Transverse colon (tissue), 3 donors: ENCODE results near the gene MCUR1.

Source experiments
- POLR2A ChIP-seq: fragments of 450-650 bp; IDR thresholded peaks from one replicate; pipeline ENCODE4 v1.6.1; 2016; ENCODE audit warnings: antibody characterized with exemption, mild to moderate bottlenecking, moderate library complexity
- TF ChIP-seq, protein P1 (sequence below), 5 experiments: fragments of 200-600 bp in 3 of 5; fragments of 450-650 bp in 2 of 5; sonication (generic) in 3 of 5; IDR thresholded peaks; 1 replicate in 2 of 5; 2 replicates in 3 of 5; pipeline ENCODE4 v1.5.1; 2016 to 2017; ENCODE audit warnings: antibody characterized with exemption in 5 of 5, inconsistent platforms in 3 of 5, mild to moderate bottlenecking in 2 of 5, moderate library complexity in 1 of 5

DNA sequence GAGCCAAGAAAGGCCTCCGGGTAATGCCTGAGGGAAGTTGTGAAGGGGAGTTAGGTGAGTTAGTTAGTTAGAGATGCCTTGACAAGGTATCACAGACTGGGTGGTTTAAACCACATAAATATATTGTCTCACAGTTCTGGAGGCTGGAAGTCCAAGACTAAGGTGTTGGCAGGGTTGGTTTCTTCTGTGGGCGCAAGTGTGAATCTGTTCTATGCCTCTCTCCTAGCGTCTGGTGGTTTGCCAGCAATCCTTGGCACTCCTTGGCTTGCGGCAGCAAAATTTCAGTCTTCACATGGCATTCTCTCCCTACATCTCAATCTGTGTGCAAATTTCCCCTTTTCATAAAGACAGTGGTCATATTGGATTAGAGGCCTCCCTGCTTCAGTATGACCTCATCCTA lies 73.0 kb downstream of the MCUR1 start:
- TF ChIP-seq POLR2A: no peak
- TF ChIP-seq, protein P1, sequence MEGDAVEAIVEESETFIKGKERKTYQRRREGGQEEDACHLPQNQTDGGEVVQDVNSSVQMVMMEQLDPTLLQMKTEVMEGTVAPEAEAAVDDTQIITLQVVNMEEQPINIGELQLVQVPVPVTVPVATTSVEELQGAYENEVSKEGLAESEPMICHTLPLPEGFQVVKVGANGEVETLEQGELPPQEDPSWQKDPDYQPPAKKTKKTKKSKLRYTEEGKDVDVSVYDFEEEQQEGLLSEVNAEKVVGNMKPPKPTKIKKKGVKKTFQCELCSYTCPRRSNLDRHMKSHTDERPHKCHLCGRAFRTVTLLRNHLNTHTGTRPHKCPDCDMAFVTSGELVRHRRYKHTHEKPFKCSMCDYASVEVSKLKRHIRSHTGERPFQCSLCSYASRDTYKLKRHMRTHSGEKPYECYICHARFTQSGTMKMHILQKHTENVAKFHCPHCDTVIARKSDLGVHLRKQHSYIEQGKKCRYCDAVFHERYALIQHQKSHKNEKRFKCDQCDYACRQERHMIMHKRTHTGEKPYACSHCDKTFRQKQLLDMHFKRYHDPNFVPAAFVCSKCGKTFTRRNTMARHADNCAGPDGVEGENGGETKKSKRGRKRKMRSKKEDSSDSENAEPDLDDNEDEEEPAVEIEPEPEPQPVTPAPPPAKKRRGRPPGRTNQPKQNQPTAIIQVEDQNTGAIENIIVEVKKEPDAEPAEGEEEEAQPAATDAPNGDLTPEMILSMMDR (IDR thresholded peaks at IDR 0.05): no peak
